HG03342 (cell line): ENCODE results near the gene HMX2.

Experiments used
- ATAC-seq: cut with Tn5 transposase; IDR thresholded peaks from one replicate; pipeline ENCODE4 v1.9.1; 2021; ENCODE audit warnings: mild to moderate bottlenecking, moderate library complexity; ENCODE audit not compliant: unreplicated experiment

Gene HMX2

GRCh38 chr10:123147635-123148413, at the start of gene HMX2:
HMX2 (plus strand) TSS chr10:123148136; CDS start chr10:123148379, 243 bp downstream.
- ATAC-seq = no peak

GRCh38 chr10:123100030-123100762, 47.7 kb upstream of the HMX2 start:
- no peak for ATAC-seq

GRCh38 chr10:123101872-123102271, 46.1 kb upstream of the HMX2 start:
- ATAC-seq = no peak

DNA sequence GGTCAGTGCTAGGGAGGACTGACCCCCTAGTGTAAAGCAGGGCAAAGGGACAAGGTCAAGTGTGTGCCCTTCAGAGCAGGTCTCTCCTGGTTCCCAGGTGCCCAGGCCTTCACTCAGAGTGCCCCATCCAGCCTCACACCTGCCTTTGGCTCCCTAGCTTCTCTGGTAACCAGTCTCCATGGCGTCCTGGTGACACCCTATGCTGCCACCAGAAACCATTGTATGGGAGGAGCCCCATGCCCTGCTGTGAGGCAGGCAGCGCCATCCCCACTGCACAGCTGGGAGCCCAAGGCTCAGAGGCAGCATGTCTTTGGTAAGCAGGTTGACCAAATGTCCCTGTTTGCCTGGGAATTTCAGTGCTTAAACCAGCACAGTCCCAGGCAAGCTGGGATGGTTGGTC, 45.3 kb upstream of the HMX2 start:
- no peak for ATAC-seq

GRCh38 chr10:123103944-123104343, 44.0 kb upstream of the HMX2 start:
- no peak for ATAC-seq

GRCh38 chr10:123109466-123109865, 38.5 kb upstream of the HMX2 start:
- no peak for ATAC-seq

DNA sequence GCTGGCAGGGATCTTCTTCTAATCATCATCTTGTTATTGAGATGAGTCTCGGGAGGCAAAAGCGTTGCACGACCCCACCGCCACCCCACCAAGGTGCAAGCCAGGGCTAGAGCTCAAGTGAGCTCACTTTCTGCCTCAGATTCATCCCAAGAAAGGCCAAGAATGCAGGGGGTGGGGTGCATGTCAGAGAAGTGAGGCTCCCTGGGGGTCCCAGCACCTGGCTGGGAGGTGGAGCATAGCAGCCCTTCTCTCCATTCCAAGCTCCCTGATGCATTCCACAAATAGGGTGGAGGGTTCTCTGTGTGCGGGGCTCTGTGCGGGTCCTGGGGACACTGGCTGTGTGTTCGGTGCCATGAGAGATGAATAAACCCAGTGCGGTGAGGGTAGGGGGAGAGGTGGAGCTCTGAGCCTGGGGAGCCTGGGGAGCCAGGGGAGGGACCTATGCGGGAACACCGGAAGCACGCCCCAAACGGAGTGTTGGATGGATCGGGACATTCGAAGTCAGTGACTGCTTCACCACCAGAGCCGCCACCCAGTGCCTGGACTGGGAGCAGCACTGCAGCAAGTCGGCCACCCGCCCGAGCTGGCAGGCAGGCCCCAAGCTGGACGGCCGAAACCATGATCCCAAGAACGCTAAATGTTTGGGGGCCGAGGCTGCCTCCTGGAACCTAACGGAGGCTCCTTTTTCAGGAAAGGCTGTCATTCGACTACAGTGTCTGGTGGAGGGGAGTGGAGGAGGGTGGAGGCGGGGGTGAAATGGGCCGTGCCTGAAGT, 30.1 kb upstream of the HMX2 start:
- ATAC-seq = no peak

- ATAC-seq = no peak
These were observed 28.9 kb upstream of the HMX2 start for GRCh38 chr10:123119081-123119480.

GRCh38 chr10:123126246-123126645, 21.7 kb upstream of the HMX2 start:
- no peak for ATAC-seq

GRCh38 chr10:123129618-123130271, 18.2 kb upstream of the HMX2 start:
- no peak for ATAC-seq

GRCh38 chr10:123132576-123133477, 15.1 kb upstream of the HMX2 start:
- no peak for ATAC-seq

- ATAC-seq = no peak
These were observed 14.2 kb upstream of the HMX2 start for GRCh38 chr10:123133541-123134342.

- ATAC-seq = no peak
These were observed 13.5 kb upstream of the HMX2 start for GRCh38 chr10:123134343-123134914.

- ATAC-seq = no peak
These were observed 13.0 kb upstream of the HMX2 start for GRCh38 chr10:123134915-123135414.

- ATAC-seq = no peak
These were observed 12.4 kb upstream of the HMX2 start, which contains the start of gene HMX3 for GRCh38 chr10:123135415-123136141. HMX3 (plus strand) TSS chr10:123135970; CDS start chr10:123136051, 81 bp downstream.

DNA sequence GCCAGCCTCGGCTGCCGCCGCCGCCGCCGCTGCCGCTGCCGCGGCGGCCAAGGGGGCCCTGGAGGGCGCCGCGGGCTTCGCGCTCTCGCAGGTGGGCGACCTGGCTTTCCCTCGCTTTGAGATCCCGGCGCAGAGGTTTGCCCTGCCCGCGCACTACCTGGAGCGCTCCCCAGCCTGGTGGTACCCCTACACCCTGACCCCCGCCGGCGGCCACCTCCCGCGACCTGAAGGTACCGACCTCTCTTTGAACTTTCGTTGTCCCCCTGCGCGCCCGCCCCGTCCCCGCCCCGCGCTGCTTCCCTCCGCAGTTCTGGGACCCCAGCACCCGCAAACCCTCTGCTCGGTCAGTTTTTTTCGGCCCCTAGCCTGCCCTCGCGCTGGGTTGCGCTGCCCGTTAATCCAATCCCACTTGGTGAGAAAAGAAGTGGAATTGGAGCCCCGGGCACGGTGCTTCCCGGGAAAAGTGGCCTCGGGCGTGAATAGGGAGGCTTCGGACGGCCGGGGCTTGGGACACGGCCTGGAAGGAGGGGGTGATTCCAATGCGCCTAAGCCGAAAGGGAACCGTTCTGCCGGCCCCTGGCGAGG, 11.6 kb upstream of the HMX2 start:
- ATAC-seq = no peak

GRCh38 chr10:123136806-123137642, 10.9 kb upstream of the HMX2 start:
- ATAC-seq = no peak
